Fibroblast of skin of back (primary cell): ENCODE measurements around the gene MYO1E.
"Not testable (repeated sequence)": the region's sequence is repeated elsewhere in the genome, so short reads cannot be mapped to it uniquely, and the experiment has no call there.

Source experiments
- DNase-seq: peaks from one replicate; pipeline ENCODE4 v3.0.0-alpha.2; 2013

MYO1E gene

GRCh38 chr15:59387196-59387878, 14.7 kb upstream of the MYO1E start:
- not testable (repeated sequence) for DNase-seq

DNA sequence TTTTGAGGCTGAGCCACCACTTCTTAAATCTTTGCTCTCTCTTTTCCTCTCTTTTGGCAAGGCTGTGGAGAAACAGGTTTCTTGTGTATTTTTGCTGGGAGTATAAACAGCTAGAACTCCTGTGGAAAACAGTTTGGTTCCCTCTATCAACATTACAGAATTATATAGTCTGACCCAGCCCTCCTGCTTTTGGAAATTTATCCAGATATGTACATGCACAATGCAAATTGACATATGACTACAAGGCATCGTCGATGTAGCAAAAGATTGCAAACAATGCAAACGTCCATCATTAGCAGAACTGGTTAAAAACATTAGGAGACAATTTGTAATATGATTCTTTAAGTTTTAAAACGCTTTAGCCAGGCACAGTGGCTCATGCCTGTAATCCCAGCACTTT, 12.5 kb upstream of the MYO1E start:
- DNase-seq: no peak

DNA sequence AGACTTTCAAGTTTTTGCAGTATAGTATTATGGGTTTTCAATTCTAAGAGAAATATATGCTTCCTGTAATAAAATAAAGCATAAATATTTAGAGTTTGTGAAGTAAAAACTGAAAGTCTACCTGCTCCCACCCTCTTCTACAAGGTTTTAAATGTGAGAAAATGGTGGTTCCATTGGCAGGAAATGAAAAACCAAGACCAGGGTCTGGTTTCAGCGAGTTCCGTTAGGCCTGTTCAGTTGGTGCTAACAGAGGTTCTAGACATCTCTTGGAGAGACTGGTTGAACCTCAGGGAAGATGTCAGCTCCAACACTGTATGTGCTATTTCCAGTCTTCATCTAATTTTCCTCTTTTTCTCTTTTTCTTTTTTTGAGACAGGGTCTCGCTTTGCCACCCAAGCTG, 11.8 kb upstream of the MYO1E start:
- DNase-seq: no peak

GRCh38 chr15:59380902-59381610, 8.4 kb upstream of the MYO1E start:
- no peak for DNase-seq

GRCh38 chr15:59379531-59379930, 6.9 kb upstream of the MYO1E start:
- no peak for DNase-seq

- no peak for DNase-seq
Observed at GRCh38 chr15:59378855-59379254, 6.2 kb upstream of the MYO1E start.

DNA sequence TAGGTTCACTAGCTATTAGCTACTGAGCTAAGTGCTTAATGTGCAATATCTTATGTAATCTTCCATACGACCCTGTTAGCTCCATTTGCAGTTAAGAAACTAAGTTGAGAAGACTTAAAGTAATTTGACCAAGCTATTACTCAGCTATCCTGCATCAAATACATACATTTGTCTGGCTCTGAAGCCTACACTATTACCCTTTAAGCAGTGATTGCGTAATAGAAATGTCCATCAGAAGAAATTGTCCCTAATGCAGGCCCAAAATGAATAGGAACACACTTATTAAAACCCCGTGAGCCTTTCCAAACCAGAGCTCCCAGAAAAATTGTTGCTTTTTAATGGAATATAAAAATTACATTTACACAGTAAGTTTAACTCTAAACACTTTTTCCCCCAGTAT, 5.3 kb upstream of the MYO1E start:
- DNase-seq: no peak

DNA sequence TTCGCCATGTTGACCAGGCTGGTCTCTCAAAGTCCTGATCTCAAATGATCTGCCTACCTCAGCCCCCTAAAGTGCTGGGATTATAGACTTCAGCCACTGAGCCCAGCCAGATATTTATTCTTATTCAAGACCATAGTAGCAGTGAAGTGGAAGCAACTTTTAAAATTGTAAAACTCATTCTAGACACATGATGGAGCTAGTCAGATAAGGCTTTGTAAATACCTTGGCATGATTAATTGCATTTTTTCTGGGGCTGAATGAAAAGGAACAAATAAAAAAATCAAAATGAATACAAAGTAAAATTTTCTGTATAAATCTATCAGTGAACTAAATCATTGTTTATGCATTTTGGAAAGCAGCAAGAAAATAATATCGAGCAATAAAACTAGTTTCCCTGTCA, 4.1 kb upstream of the MYO1E start:
- DNase-seq: no peak

DNA sequence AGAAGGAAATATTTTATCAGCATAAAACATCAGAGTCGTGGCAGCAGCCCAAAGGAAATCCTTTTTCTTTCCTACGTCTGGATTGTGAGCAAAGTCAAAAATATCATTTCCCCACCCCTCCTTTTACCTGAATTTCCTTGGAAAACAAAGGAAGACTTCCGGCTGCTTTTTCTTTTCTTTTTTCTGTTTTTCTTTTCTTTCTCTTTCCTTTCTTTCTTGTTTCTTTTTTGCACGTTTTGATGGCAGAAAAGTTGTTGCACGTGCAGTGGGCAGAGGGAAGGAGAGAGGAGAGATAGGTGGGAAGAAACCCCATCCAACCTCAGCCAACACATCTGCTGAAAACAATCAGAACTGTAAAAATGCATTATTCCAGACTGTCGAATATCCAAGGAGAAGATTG, 544 bp upstream of the MYO1E start:
- DNase-seq: no peak

DNA sequence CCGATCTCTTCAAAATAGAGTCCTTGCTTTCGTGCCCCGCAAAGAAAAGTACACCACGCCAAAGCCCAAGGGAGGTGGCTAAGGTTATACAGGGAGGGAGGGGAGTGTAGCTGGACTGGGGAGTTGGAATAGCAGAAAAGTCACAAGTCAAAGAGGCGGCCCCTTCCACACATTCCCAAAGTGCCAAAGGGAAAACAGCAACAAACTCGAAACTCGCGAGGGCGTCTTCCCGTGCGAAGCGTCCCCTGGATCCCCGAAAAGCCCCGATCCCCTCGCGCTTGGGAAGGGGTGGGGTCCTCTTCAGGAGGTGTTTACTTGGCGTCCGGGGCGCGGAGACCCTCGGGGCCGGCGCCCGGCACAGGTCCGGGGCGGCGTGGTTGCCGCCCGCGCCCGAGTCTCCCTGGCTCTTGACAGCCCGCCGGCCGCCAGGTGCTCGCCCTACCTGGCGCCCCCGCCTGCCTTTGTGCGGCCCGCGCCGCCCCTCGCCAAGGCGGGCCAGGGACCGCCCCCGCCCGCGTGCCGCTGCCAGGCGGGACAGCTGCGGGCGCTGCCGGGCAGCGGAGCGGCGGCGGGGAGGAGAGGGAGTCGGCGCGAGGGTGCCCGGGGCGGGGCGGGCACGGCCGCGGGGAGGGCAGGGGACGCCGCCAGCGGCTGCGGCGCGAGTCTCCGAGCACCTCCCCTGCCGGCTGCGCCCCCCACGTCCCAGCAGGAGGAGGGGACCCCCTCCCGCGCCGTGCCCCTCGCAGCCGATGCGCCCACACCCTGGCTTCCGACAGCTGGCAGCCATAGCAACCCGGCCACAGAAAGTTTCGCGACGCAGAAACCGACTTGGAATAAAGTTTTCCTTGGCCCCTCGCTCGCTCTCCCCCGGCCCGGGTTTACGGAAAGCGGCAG, 966 bp downstream of the MYO1E start:
- peak; percentile 44 for DNase-seq

GRCh38 chr15:59369597-59369996, 3.1 kb downstream of the MYO1E start:
- no peak for DNase-seq

GRCh38 chr15:59367022-59367451, 5.6 kb downstream of the MYO1E start:
- DNase-seq: peak; percentile 61

DNA sequence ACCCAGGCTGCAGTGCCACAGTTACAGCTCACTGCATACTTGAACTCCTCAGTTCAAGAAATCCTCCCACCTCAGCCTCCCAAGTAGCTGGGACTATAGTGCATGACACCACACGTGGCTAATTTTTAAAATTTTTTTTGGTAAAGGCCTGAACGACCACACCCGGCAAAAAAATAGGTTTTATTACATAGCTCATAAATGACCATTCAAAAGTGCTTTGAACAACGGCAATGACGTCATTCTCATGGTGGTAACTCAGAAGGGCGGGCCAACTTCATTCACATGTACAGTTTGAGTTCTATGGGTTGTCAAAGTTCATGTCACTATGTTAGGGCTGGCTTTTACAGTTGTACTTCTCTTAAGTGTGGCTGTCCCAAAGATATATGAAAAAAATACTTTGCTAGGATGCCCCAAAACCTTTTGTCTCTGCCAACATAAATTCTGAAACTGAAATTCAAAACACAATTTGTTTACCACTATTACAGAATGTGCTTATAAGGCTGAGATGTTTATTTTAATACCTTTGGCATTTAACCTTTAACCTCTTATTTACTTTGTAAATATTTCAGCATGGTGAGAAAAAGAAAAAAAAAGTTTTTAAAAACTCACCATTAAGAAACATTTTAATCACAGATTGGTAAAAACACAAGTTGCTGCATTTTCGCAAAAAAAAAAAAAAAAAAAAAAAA, 6.2 kb downstream of the MYO1E start:
- peak; percentile 60 for DNase-seq

- no peak for DNase-seq
Observed at GRCh38 chr15:59364248-59364647, 8.4 kb downstream of the MYO1E start.

DNA sequence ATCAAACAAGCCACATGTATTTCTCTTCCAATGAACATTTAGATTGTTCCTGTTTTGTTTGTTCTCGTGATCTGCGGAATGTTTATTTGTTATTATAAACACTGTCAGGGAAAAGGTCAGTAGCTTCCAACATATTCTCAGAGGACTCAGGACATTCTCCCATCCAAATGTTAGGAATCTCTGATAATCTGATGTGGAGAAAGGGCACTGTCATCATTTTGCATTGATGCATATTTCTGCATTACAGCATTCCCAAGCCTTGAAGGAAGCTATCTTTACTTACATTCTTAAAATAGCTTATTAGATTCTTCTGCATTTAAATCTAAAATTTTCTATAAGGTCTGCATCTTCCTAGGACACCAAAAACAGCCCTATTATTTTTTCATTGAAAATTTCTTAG, 10.3 kb downstream of the MYO1E start:
- DNase-seq: peak; percentile 56

- peak; percentile 65 for DNase-seq
Observed at GRCh38 chr15:59360896-59361295, 11.8 kb downstream of the MYO1E start.

- peak; percentile 33 for DNase-seq
Observed at GRCh38 chr15:59360305-59360704, 12.4 kb downstream of the MYO1E start.

GRCh38 chr15:59355730-59356129, 16.9 kb downstream of the MYO1E start:
- DNase-seq: no peak

GRCh38 chr15:59354417-59355031, 18.1 kb downstream of the MYO1E start:
- DNase-seq: no peak

GRCh38 chr15:59353994-59354416, 18.7 kb downstream of the MYO1E start:
- no peak for DNase-seq

DNA sequence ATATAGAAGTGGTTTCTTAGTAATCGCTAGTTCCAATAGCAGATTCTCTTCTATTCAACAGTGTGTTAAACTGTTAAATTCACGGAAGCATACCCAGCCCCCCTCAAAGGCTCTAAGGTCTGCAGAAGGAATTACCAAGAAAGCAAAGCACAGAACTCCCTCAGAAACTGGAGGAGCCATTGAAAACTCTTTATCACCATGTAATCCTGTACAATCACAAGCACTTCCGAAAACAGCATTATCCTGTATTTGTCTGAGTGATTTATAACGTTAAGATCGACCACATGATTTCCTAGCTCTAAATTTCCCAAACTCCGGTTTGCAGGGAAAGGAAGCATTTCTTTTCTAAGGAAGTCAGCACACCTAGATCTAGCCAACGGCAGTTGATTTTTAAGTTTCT, 20.0 kb downstream of the MYO1E start:
- no peak for DNase-seq

GRCh38 chr15:59352189-59352588, 20.5 kb downstream of the MYO1E start:
- DNase-seq: no peak
